ENCODE data around the gene MPRIP.
"Not testable (repeated sequence)": the region's sequence is repeated elsewhere in the genome, so short reads cannot be mapped to it uniquely, and the experiment has no call there.

The MPRIP gene

GRCh38 chr17:17127156-17127555, 84.9 kb downstream of the MPRIP start:
- no peak for DNase-seq (ENCODE audit: low spot score)

- no peak for DNase-seq (ENCODE audit: low spot score)
These were observed 85.6 kb downstream of the MPRIP start for GRCh38 chr17:17127730-17128291.

- no peak for DNase-seq (ENCODE audit: low spot score)
These were observed 86.3 kb downstream of the MPRIP start for GRCh38 chr17:17128476-17129075.

GRCh38 chr17:17129466-17129865, 87.2 kb downstream of the MPRIP start:
- DNase-seq (ENCODE audit: low spot score): no peak

GRCh38 chr17:17130077-17130844, 88.0 kb downstream of the MPRIP start:
- DNase-seq (ENCODE audit: low spot score): no peak

- DNase-seq (ENCODE audit: low spot score): no peak
These were observed 89.6 kb downstream of the MPRIP start for GRCh38 chr17:17131839-17132238.

GRCh38 chr17:17132746-17133145, 90.5 kb downstream of the MPRIP start:
- DNase-seq (ENCODE audit: low spot score): peak; percentile 71

DNA sequence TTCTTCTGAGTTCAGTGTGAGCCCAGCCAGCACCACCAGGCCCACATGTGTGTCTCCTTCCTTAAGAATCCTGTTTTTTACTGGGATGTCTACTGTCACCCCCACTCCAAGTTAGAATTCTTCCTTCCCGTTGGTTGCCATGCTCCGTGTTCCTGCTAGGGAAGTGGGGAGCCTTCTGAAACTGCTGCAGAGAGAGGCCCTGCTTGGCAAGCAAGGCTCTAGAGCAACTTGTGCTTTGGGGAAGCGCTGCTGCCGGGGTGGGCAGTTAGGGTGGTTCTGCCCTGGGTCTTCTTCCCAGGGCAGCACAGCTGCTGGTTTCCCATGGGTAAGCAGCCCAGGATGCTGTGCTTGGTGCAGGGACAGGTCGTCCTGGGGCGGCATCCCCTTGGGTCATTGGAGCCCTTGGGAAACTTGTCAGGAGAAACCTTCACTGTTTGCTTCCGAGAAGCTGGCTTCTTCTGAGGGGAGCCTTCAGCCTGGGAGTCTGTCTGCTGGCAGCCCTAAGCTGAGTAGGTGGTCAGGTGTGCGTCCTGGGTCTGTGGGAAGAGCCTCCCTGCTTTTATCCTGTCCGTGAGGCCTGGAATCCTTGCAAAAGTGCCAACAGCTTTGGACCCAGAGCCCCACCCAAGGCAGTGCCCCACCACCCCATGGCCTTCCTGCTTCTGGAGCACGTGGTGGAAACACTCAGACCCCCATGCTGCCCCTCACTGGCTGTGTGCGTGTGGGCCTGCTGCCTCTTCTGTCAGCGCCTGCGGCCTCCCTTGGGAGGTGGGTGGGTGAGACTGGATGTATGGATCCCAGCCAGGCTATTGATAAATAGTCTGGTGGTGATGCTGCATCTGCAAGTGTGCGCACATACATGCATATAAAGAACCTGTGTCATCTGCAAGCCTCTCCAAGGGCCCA, 92.0 kb downstream of the MPRIP start:
- no peak for DNase-seq (ENCODE audit: low spot score)

DNA sequence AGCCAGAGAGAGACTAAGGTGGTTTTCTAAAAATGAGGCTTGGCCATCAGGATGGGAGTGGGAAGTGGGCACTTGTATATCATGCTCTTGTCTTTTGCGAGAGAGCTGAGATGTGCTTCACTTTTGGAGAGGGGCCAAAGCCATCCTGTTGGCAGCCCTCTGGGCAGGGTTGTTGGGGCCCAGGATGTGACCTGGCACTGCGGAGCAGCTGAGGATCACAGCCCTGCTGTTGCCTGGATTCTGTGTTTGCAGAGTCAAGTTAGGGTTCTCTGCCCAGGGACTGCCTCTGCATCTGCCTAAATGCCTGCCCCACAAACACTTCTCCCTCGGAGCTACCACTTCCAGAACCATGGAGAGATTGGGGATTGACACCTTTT, 92.7 kb downstream of the MPRIP start:
- no peak for DNase-seq (ENCODE audit: low spot score)

- not testable (repeated sequence) for DNase-seq (ENCODE audit: low spot score)
These were observed 94.0 kb downstream of the MPRIP start for GRCh38 chr17:17136221-17136620.

GRCh38 chr17:17137731-17138585, 95.7 kb downstream of the MPRIP start:
- no peak for DNase-seq (ENCODE audit: low spot score)

GRCh38 chr17:17139972-17140589, 97.8 kb downstream of the MPRIP start:
- no peak for DNase-seq (ENCODE audit: low spot score)

- no peak for DNase-seq (ENCODE audit: low spot score)
These were observed 98.3 kb downstream of the MPRIP start for GRCh38 chr17:17140590-17140980.

GRCh38 chr17:17141279-17141678, 99.0 kb downstream of the MPRIP start:
- no peak for DNase-seq (ENCODE audit: low spot score)

GRCh38 chr17:17141860-17142552, 99.7 kb downstream of the MPRIP start:
- peak; percentile 73 for DNase-seq (ENCODE audit: low spot score)

GRCh38 chr17:17142556-17142955, 100.3 kb downstream of the MPRIP start:
- no peak for DNase-seq (ENCODE audit: low spot score)

GRCh38 chr17:17143501-17143900, 101.2 kb downstream of the MPRIP start:
- no peak for DNase-seq (ENCODE audit: low spot score)

- no peak for DNase-seq (ENCODE audit: low spot score)
These were observed 101.8 kb downstream of the MPRIP start for GRCh38 chr17:17144061-17144460.

- DNase-seq (ENCODE audit: low spot score): no peak
These were observed 102.8 kb downstream of the MPRIP start for GRCh38 chr17:17144916-17145665.
